RWPE1 (cell line): ENCODE data around the gene FES.

ENCODE experiments used
- CTCF ChIA-PET: fragments of 350-600 bp; sonication (Branson Sonifier 250); formaldehyde crosslinking; extraction: SDS; loops from one replicate; lab custom pipeline; 2021; lab: Yijun Ruan, JAX
- POLR2A ChIA-PET: fragments of 400-600 bp; formaldehyde crosslinking; extraction: SDS; loops from one replicate; lab custom pipeline; 2020; ENCODE audit warnings: antibody characterized with exemption; ENCODE audit not compliant: low non-redundant PET; lab: Yijun Ruan, JAX
- DNase-seq: peaks from one replicate; pipeline ENCODE4 v3.0.0; 2012; ENCODE audit warnings: low spot score
- H3K27ac ChIP-seq: fragments of 450-650 bp; 2 replicates; pipeline ENCODE4 v1.5.1; 2017
- TF ChIP-seq, protein P1 (sequence below): fragments of 450-650 bp; conservative IDR thresholded peaks from 2 replicates; pipeline ENCODE4 v1.5.1; 2017; ENCODE audit warnings: low read depth, mild to moderate bottlenecking

FES gene

DNA sequence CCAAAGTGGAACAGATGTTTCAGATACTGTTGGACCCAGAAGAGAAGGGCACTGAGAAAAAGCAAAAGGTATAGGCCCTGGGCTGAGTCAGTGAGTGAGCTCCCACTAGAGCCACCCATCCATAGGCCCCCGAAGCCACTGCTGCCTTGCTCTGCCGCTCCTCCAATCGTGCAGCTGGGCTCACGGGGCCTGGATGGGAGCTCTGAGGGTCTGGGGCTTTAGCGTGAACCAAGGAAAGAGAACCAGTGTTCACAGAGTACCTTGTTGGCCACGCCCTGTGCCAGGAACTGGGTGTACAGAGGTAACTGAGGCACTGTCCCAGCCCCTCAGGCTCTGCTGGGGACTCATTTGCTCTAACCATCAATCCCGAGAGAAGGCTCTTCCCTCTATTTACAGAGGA, 55.5 kb downstream of the FES start:
- CTCF ChIA-PET: interaction anchor here (0.6 to 0.8 kb wide), 2 partner anchors 8 to 495 kb away, joined by 4 read pairs; no protein-coding TSS in a partner anchor
- TF ChIP-seq, protein P1, sequence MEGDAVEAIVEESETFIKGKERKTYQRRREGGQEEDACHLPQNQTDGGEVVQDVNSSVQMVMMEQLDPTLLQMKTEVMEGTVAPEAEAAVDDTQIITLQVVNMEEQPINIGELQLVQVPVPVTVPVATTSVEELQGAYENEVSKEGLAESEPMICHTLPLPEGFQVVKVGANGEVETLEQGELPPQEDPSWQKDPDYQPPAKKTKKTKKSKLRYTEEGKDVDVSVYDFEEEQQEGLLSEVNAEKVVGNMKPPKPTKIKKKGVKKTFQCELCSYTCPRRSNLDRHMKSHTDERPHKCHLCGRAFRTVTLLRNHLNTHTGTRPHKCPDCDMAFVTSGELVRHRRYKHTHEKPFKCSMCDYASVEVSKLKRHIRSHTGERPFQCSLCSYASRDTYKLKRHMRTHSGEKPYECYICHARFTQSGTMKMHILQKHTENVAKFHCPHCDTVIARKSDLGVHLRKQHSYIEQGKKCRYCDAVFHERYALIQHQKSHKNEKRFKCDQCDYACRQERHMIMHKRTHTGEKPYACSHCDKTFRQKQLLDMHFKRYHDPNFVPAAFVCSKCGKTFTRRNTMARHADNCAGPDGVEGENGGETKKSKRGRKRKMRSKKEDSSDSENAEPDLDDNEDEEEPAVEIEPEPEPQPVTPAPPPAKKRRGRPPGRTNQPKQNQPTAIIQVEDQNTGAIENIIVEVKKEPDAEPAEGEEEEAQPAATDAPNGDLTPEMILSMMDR: no peak

DNA sequence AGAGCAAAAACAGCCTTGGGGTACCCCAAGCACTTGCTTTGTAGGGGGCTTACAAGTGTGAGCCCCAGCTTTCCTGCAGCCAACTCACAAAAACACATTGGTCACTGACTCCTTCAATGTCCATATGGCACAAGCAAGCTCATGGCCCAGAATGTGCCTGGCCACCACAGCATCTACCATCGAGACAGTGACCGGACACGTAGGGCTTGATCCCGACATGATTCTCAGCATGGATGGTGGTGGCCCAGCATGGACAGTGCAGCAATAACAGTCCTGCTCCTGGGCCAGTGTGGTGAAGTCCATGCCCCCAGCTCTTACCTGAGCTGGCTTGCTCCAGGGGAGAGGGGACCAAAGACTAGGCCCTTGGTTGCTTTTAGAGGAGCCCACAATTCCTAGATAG, 56.7 kb downstream of the FES start:
- POLR2A ChIA-PET: no interaction called here

More for the DNA sequence above, 55.5 kb downstream of the FES start:
- no peak overlapping the region for H3K27ac ChIP-seq
- POLR2A ChIA-PET: no interaction called here
- no peak for DNase-seq

DNA sequence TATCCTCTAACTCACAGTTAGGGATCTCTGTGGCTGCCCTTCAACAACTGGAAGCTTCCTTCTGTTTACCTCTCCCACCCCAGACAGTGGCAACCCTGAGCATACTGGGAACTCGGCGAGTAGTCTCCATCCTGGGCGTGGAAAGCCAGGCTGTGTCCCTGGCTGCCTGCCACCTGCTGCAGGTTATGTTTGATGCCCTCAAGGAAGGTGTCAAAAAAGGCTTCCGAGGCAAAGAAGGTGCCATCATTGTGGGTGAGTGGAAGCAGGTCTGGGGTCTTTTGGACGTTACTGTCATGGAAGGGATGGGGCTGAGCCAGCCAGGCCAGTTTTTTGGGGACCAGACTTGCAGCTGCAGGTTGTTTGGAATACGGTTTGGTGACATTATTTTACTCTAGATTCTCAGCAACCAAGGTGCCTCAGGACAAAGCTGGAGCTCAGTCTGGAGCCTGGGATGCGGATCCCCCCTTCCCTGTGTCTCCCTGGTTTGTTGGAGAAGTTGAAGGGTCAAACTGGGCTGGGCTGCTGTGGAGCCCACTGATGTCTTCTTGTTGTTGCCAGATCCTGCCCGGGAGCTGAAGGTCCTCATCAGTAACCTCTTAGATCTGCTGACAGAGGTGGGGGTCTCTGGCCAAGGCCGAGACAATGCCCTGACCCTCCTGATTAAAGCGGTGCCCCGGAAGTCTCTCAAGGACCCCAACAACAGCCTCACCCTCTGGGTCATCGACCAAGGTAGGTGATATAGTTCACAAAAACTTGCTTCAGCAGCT, 58.2 kb downstream of the FES start:
- POLR2A ChIA-PET: no interaction called here

More for the DNA sequence above, 56.7 kb downstream of the FES start:
- TF ChIP-seq, protein P1: no peak
- H3K27ac ChIP-seq: peak overlapping the region; percentile 3; the same call in 1 of the 2 replicates
- CTCF ChIA-PET: interaction anchor here (0.7 to 2.5 kb wide), 2 partner anchors 9 to 16 kb away, joined by 3 to 8 read pairs; partner anchors contain the start of gene HDDC3
- no peak for DNase-seq

DNA sequence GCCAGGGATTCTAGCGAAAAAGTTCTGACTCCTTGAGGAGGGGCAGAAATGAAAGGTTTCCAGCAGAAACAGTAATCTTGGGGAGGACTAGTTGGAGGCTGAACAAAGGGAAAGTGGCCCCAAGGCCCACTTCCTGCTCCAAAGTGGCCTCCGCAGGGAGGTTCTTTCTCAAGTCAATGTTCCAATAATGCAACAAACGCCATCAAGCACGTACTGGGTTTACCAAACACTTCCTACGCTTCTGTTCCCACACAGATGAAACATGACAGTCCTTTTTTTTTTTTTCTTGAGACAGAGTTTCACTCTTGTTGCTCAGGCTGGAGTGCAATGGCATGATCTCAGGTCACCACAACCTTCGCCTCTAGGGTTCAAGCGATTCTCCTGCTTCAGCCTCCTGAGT, 60.8 kb downstream of the FES start:
- no peak overlapping the region for H3K27ac ChIP-seq
- POLR2A ChIA-PET: no interaction called here
- CTCF ChIA-PET: interaction anchor here (3.2 kb wide), 1 partner anchor 12 kb away, joined by 16 read pairs; no protein-coding TSS in a partner anchor
- TF ChIP-seq, protein P1: no peak
- no peak for DNase-seq

More for the DNA sequence above, 58.2 kb downstream of the FES start:
- TF ChIP-seq, protein P1: no peak
- CTCF ChIA-PET: interaction anchor here (2.5 to 3.2 kb wide), 2 partner anchors 10 to 14 kb away, joined by 8 to 16 read pairs; partner anchors contain the start of gene HDDC3
- H3K27ac ChIP-seq: no peak overlapping the region
- no peak for DNase-seq
